ENCODE data around the gene ATP1A4.

The ATP1A4 gene

DNA sequence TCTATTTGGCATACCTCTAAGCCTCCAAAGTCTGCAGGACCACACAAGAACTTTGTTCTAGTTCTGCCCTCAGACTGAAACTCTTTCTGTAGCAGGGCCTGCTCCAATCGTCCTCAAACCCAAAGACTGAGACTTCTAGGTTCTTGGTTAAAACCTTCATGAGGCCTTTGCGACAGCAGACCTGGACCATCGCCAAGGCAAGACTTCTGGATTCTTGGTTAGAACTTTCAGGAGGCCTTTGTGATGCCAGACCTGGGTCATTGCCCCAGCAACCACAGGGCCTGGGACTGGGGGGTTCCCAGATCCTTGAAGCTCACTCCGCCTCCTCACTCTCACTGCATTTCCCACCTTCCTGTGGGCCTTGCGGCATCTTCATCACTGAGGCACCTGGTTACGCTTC is at the start of gene ATP1A4:
Gene ATP1A4 (plus strand): TSS at position 301 of the 400 bp plus-strand sequence. CDS start 438 bp downstream, outside the sequence.
- no peak within 1 kb of the TSS for H3K4me3 ChIP-seq (ENCODE audit: low read depth, low read length)
- ChIA-PET POLR2A (no interaction called here), CTCF (interaction anchor here (0.7 to 1.4 kb wide), 3 partner anchors 8 to 240 kb away, joined by 3 to 5 read pairs (median 3); no protein-coding TSS in a partner anchor)
- DNase-seq (ENCODE audit: low read depth, low spot score), result no peak
- TF ChIP-seq, protein P1, sequence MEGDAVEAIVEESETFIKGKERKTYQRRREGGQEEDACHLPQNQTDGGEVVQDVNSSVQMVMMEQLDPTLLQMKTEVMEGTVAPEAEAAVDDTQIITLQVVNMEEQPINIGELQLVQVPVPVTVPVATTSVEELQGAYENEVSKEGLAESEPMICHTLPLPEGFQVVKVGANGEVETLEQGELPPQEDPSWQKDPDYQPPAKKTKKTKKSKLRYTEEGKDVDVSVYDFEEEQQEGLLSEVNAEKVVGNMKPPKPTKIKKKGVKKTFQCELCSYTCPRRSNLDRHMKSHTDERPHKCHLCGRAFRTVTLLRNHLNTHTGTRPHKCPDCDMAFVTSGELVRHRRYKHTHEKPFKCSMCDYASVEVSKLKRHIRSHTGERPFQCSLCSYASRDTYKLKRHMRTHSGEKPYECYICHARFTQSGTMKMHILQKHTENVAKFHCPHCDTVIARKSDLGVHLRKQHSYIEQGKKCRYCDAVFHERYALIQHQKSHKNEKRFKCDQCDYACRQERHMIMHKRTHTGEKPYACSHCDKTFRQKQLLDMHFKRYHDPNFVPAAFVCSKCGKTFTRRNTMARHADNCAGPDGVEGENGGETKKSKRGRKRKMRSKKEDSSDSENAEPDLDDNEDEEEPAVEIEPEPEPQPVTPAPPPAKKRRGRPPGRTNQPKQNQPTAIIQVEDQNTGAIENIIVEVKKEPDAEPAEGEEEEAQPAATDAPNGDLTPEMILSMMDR (IDR thresholded peaks at IDR 0.05; ENCODE audit: insufficient read depth, low read length, missing control alignments), result no peak

GRCh38 chr1:160101717-160102522 is 49.5 kb upstream of the ATP1A4 start:
- H3K4me3 ChIP-seq (ENCODE audit: low read depth, low read length), result no peak overlapping the region
- CTCF ChIA-PET, result interaction anchor here (0.5 to 7.1 kb wide), 53 partner anchors 8 to 501 kb away, joined by 3 to 206 read pairs (median 6); partner anchors contain the start of genes ATP1A2, ATP1A4, CASQ1 and DCAF8
- TF ChIP-seq, protein P1 (IDR thresholded peaks at IDR 0.05; ENCODE audit: insufficient read depth, low read length, missing control alignments), result no peak
- DNase-seq (ENCODE audit: low read depth, low spot score), result no peak
- POLR2A ChIA-PET, result interaction anchor here (0.7 to 1.2 kb wide), 3 partner anchors 117 to 979 kb away, joined by 3 to 7 read pairs (median 3); no protein-coding TSS in a partner anchor

DNA sequence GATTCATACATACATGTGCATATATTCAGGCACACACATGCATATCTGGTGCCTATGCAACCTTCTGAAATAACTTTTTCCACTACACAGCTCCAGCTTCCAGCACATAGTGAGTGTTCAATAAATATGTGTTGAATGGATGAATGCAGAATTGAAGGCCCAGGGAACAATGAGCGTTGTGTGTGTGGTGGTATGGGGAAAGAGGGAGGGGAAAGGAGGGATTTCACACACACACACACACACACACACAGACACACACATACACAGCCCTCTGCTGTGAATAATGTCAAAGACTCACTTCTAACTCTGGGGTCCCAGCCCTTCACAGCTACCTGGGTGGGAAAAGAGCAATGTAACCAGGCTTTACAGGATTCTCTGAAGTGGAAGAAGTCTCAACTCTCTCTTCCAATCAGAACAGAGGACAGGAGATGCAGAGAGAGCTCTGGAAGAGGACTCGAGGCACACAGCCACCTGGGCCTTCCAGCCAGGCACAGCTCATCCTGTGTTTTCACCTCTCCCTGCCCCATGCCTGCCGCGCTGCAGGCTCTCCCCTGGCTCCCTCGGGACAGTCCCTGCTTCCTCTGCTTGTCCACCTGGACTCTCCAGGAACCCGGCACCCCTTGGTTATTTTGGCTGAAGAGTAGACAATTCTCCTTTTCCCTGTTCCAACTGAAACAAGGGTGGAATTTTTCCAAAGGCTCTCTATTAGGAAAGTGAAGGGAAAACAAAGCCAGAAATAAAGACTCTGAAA is 47.6 kb upstream of the ATP1A4 start:
- CTCF ChIA-PET, result interaction anchor here (0.8 to 7.1 kb wide), 19 partner anchors 10 to 272 kb away, joined by 3 to 206 read pairs (median 7); partner anchors contain the start of genes CASQ1 and PEX19
- DNase-seq (ENCODE audit: low read depth, low spot score), result no peak
- POLR2A ChIA-PET, result no interaction called here
- H3K4me3 ChIP-seq (ENCODE audit: low read depth, low read length), result no peak overlapping the region
- TF ChIP-seq, protein P1 (IDR thresholded peaks at IDR 0.05; ENCODE audit: insufficient read depth, low read length, missing control alignments), result no peak

- no peak for DNase-seq (ENCODE audit: low read depth, low spot score)
- TF ChIP-seq, protein P1 (IDR thresholded peaks at IDR 0.05; ENCODE audit: insufficient read depth, low read length, missing control alignments), result no peak
- no peak overlapping the region for H3K4me3 ChIP-seq (ENCODE audit: low read depth, low read length)
- ChIA-PET POLR2A (no interaction called here), CTCF (interaction anchor here (0.8 to 7.1 kb wide), 18 partner anchors 8 to 271 kb away, joined by 3 to 206 read pairs (median 6); partner anchors contain the start of gene CASQ1)
Measured at GRCh38 chr1:160104486-160104885, 46.9 kb upstream of the ATP1A4 start.

DNA sequence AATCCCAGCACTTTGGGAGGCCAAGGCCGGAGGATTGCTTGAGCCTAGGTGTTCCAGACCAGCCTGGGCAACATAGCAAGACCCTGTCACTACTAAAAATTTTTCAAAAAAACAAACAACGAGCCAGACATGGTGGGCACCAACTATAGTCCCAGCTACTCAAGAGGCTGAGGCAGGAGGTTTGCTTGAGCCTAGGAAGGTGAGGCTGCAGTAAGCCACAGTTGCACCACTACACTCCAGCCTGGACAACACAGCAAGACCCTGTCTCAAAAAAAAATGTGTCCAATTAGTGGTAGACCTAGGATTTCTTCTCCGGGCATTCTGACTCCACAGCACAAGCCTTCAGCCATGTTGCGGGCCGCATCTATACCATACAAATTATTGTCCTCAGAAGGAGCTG is 46.2 kb upstream of the ATP1A4 start:
- CTCF ChIA-PET, result interaction anchor here (0.8 to 7.1 kb wide), 17 partner anchors 8 to 311 kb away, joined by 3 to 206 read pairs (median 6); partner anchors contain the start of gene CASQ1
- TF ChIP-seq, protein P1 (IDR thresholded peaks at IDR 0.05; ENCODE audit: insufficient read depth, low read length, missing control alignments), result no peak
- no peak overlapping the region for H3K4me3 ChIP-seq (ENCODE audit: low read depth, low read length)
- no peak for DNase-seq (ENCODE audit: low read depth, low spot score)
- POLR2A ChIA-PET, result no interaction called here

Measured in AG04449 (cell line).